ENCODE data around the gene AFDN.
"Not testable (repeated sequence)": the region's sequence is repeated elsewhere in the genome, so short reads cannot be mapped to it uniquely, and the experiment has no call there.

Gene AFDN

DNA sequence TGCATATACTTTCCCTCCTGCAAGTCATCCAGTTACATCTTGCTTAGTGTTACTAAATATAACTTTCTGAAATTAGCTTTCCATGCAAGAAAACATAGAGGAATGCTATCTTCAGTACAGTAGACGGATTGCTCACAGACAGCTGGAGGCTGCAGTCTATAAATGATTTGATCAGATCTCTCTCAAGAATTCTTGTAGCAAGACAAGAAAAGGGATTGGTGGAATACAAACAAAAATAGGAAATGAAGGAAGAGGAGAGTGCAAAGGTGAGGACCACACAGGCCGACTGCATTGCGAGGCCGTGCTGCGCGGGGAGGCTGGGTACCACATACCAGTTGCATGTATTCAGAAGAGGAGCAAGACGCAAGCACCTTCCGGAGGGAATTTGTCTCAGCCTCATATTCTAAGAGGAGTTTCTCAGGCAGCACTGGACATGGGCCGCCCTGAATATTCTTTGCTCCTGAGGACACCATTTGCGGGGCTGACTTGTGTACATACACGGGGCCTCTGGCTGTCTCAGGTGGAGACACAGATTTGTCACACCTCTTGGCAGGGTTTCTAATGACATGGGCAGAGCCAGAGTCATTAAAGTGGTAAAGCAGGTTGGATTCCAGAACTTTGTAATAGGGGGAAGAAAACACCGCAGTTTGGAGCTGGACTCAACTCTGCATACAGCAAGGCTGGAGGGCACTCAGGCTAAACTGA, 148.1 kb downstream of the AFDN start:
- TF ChIP-seq, protein P1, sequence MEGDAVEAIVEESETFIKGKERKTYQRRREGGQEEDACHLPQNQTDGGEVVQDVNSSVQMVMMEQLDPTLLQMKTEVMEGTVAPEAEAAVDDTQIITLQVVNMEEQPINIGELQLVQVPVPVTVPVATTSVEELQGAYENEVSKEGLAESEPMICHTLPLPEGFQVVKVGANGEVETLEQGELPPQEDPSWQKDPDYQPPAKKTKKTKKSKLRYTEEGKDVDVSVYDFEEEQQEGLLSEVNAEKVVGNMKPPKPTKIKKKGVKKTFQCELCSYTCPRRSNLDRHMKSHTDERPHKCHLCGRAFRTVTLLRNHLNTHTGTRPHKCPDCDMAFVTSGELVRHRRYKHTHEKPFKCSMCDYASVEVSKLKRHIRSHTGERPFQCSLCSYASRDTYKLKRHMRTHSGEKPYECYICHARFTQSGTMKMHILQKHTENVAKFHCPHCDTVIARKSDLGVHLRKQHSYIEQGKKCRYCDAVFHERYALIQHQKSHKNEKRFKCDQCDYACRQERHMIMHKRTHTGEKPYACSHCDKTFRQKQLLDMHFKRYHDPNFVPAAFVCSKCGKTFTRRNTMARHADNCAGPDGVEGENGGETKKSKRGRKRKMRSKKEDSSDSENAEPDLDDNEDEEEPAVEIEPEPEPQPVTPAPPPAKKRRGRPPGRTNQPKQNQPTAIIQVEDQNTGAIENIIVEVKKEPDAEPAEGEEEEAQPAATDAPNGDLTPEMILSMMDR (conservative IDR thresholded peaks at IDR 0.05; ENCODE audit: control insufficient read depth, insufficient read depth, low read depth, low read length), result no peak
- no peak for DNase-seq (ENCODE audit: low read depth)
- H3K4me3 ChIP-seq (ENCODE audit: control insufficient read depth, low read depth, low read length), result no peak overlapping the region

DNA sequence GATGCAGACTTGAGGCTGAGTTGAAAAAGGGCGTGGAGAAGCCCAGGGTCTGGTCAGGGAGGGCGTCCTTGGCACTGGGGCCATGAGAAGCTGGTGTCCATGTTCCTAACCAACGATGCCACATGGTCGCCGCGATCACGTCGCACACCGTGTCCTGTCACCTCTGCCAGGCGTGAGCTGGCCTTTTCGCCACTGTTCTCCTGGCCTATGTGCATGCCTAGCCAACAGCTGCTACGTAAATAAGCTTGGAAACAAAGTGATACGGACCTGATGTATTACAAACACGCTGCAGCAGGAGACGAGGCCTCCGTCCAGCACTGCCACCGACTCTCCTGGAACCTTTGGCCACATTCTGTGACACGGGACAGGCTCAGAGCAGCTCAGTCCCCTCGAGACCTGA, 148.7 kb downstream of the AFDN start:
- TF ChIP-seq, protein P1 (conservative IDR thresholded peaks at IDR 0.05; ENCODE audit: control insufficient read depth, insufficient read depth, low read depth, low read length), result no peak
- H3K4me3 ChIP-seq (ENCODE audit: control insufficient read depth, low read depth, low read length), result no peak overlapping the region
- DNase-seq (ENCODE audit: low read depth), result no peak

DNA sequence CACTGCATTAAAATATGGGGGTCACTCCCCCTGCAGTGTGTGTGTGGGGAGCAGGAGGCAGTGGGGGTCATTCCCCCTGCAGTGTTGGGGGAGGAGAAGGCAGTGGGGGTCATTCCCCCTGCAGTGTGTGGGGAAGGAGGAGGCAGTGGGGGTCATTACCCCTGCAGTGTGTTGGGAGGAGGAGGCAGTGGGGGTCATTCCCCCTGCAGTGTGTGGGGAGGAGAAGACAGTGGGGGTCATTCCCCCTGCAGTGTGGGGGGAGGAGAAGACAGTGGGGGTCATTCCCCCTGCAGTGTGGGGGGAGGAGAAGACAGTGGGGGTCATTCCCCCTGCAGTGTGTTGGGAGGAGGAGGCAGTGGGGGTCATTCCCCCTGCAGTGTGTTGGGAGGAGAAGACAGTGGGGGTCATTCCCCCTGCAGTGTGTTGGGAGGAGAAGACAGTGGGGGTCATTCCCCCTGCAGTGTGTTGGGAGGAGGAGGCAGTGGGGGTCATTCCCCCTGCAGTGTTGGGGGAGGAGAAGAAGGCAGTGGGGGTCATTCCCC, 149.5 kb downstream of the AFDN start:
- not testable (repeated sequence) for DNase-seq (ENCODE audit: low read depth); H3K4me3 ChIP-seq (ENCODE audit: control insufficient read depth, low read depth, low read length)

DNA sequence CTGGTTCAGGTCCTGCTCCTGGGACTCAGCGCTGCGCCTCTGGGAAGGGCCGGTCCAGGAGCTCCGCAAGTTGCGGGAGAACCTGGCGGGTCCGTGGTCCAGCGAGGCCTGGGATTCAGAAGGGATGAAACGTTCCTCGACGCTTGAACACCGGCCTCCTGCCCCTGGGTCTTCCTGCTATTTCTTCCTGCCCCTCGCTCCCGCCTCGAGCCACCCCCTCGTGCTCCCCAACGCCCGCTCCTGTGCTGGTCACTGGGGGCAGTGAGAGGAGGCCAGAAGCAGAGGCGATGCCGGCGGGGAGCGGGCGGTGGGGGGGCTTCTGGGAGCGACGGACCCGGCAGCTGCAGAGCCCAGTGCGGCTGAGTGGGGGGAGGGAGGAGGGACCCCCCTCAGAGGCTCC, 150.0 kb downstream of the AFDN start:
- DNase-seq (ENCODE audit: low read depth), result no peak
- no peak overlapping the region for H3K4me3 ChIP-seq (ENCODE audit: control insufficient read depth, low read depth, low read length)
- TF ChIP-seq, protein P1 (conservative IDR thresholded peaks at IDR 0.05; ENCODE audit: control insufficient read depth, insufficient read depth, low read depth, low read length), result no peak

DNA sequence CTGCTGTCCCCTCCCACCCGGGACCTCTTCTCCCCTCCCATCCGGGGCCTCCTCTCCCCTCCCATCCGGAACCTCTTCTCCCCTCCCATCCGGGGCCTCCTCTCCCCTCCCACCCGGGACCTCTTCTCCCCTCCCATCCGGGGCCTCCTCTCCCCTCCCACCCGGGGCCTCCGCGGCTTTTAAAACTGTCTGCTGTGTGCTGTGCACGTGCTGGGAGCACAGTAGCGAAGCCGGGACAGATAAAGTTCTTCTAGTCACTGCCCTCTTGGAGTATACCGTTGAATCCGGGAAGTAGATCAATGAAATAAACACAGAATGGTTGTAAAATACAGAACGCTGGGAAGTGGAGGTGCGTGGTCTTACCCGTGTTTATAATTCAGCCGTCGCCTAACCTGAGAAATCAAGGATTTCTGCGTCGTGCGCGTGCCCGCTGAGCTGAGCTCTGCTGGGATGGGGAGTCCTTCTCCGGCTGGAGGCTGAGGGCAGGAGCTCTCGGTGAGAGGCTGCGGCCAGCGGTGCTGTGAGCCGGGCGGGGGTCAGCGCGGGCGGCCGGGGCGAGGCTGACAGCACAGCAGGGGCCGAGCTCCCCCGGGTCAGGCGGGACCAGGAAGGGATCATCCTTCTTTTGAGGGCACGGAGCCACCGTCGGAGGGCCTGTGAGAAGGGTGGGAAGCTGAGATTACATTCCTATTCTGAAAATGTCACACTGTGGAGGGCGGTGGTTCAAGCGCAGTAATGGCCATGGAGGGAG, 151.2 kb downstream of the AFDN start:
- no peak for DNase-seq (ENCODE audit: low read depth)
- TF ChIP-seq, protein P1 (conservative IDR thresholded peaks at IDR 0.05; ENCODE audit: control insufficient read depth, insufficient read depth, low read depth, low read length), result no peak

DNA sequence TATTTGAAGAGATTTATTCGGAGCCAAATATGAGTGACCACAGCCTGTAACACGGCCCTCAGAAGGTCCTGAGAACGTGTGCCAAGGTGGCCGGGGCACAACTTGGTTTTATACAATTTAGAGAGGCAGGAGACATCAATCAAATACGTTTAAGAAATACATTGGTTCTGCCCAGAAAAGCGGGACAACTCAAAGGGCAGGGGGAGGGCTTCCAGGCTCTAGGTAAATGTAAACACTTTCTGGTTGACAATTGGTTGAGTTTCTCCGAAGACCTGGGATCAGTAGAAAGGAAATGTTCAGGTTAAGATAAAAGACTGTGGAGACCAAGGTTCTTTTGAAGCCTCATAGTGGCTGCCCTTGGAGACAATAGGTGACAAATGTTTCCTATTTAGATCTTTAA, 151.9 kb downstream of the AFDN start:
- TF ChIP-seq, protein P1 (conservative IDR thresholded peaks at IDR 0.05; ENCODE audit: control insufficient read depth, insufficient read depth, low read depth, low read length), result no peak
- no peak for DNase-seq (ENCODE audit: low read depth)
- no peak overlapping the region for H3K4me3 ChIP-seq (ENCODE audit: control insufficient read depth, low read depth, low read length)

More for the DNA sequence above, 151.2 kb downstream of the AFDN start:
- H3K4me3 ChIP-seq (ENCODE audit: control insufficient read depth, low read depth, low read length), result no peak overlapping the region

Measured in fibroblast of mammary gland (primary cell).